Hepatocyte (in vitro differentiated cells): ENCODE data around the gene USP1.

Source experiments
- CTCF ChIP-seq: fragments of 200-600 bp; sonication (generic); IDR thresholded peaks from 2 replicates; pipeline ENCODE4 v1.5.1; 2016; ENCODE audit warnings: antibody characterized with exemption, mild to moderate bottlenecking; ENCODE audit not compliant: poor library complexity
- EZH2 ChIP-seq: fragments of 200-600 bp; sonication (generic); IDR thresholded peaks from 2 replicates; pipeline ENCODE4 v1.6.1; 2016; ENCODE audit warnings: antibody characterized with exemption, mild to moderate bottlenecking, borderline replicate concordance

- TF ChIP-seq CTCF: no peak
- TF ChIP-seq EZH2: no peak
Measured at GRCh38 chr1:62500210-62500609, 63.4 kb downstream of the USP1 start.
